Measurements from ENCODE around the gene TERF2IP.

The TERF2IP gene, protein sequence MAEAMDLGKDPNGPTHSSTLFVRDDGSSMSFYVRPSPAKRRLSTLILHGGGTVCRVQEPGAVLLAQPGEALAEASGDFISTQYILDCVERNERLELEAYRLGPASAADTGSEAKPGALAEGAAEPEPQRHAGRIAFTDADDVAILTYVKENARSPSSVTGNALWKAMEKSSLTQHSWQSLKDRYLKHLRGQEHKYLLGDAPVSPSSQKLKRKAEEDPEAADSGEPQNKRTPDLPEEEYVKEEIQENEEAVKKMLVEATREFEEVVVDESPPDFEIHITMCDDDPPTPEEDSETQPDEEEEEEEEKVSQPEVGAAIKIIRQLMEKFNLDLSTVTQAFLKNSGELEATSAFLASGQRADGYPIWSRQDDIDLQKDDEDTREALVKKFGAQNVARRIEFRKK

GRCh38 chr16:75647492-75648264 is at the start of gene TERF2IP, which contains the start of gene KARS1:
TERF2IP (plus strand) TSS chr16:75647773; CDS start chr16:75647883, 110 bp downstream.
KARS1 (minus strand) TSS chr16:75647665; CDS start chr16:75647639, 26 bp downstream.
- peak; percentile 74 for DNase-seq

DNA sequence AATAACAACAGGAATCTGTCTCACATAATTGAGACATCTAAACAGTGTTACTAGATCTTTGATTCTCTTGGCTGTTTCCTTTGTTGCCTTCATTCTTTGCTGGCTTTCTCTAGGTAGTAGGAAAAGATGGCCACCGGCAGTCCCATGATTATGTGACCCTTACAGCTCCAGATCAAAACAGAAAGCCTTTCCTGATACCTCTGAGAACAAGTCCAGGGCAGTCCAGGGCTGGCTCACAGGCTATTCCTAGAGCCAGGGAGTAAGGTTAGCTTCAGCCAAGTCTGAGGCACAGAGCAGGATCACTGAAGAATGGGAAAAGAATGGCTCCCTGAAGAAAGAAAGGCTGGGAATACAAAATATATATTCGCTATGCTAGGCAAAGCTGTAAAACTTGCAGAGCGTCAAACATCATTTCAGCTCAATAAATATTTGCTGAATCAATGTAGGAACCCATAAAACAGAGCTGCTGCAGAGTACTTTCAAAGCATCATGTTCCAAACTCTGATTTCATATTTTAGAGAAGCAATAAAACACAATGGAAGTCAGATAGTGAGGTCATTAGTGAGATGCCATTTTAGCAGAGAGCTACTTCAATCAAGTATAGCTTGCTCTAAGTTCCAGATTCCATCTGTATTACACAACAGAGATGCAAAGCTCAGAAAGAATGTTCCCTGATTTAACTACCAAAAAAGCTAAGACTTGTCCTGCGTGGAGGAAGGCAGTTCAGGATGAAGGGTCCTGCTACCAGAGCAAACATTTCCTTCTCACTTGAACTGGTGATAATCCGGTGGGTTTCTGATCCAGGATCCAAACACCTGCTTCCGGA is 47.9 kb upstream of the TERF2IP start:
- DNase-seq, result no peak

DNA sequence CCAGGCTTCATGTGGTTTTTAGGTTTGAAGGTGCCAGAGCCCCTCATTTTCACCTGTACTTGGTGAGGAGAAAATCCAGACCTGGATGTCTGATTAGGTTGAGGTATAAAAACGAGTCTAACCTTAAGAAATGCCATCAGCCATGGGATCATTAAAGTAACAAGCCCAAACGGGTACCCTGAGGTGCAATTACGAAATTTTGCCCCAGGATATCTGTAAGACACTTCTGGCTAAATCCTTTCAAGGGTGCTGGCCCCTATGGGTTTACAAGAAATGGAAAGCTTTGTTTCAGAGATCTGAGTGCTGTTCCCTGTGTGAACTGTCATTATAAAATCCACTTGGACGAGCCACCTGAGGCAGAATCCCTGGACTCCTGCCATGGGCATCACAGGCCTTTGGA is 44.3 kb upstream of the TERF2IP start:
- no peak for DNase-seq

GRCh38 chr16:75606507-75606906 is 41.1 kb upstream of the TERF2IP start:
- DNase-seq, result no peak

DNA sequence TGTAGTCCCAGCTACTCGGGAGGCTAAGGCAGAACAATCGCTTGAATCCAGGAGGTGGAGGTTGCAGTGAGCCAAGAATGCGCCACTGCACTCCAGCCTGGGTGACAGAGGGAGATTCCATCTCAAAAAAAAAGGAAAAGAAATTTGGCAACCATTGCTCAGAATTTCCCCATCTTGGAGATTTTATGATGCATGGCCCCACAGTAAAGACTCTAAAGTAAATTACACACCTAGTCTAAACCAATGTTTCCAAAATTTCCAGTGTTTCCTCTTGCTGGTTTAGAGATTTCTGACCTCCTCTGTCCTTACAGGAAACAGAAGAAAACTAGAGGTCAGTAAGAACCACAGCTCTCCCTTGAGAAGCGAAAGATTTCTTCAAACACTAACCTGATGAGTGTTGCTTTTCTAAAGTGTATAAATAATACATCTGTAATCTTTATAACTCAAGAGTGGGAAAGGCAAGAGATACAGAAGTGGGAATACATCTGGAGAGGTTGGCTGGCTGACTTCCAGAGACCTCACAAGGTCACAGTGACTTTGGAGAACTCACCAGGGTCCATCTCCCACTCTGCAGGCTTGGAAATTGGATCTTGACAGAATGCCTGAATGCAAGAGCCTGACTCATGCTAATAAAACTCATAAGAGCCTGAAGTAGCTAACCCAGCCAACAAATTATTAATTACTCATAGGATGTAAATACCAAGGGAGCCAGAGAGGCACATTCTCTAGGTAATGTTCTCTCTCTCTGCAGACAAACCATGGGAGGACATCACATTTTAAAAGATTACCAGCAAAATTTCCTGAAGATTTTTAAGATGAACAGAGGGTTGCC is 33.3 kb upstream of the TERF2IP start:
- no peak for DNase-seq

GRCh38 chr16:75615619-75616018 is 32.0 kb upstream of the TERF2IP start:
- DNase-seq, result no peak

DNA sequence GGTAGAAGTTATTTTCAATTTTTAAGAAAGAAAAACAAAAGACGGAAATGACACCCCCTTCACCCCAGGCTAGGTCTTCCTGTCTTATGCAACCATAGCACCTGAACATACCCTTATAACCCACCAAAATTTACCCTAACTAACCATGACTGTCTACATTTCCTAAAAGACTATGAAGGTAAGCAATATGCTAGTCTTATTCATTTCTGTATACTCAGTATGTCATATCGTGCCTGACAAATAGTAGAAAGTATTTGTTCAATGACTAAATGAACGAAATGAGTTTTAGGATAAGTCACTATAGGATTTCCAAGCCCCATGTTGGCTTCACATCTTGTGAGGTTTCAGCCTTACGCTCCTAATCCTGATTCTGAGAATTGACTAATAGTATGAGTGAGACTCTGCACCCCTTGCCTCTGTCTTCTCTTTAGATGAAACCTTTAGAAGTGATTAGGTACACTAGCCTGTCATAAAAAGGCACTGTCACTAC is 31.0 kb upstream of the TERF2IP start:
- DNase-seq, result no peak

GRCh38 chr16:75617121-75617520 is 30.5 kb upstream of the TERF2IP start:
- no peak for DNase-seq

DNA sequence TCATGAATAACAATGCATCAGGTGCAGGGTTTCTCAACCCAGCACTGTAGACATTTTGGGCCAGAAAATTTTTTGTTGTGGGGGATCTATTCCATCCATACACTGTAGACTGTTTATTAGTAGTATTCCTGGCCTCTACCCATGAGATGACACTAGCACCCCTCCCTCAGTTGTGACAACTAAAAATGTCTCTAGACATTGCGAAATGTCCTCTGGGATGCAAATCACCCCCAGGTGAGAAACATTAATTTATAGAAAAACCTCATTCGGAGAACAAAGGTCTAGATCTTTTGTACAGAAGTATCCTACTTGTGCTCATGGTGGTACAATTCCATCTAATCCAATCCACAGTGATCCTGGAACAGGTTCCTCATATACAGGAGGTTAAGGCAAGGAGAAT is 28.8 kb upstream of the TERF2IP start:
- DNase-seq, result no peak

- DNase-seq, result no peak
Measured at GRCh38 chr16:75620326-75621169, 27.0 kb upstream of the TERF2IP start.

DNA sequence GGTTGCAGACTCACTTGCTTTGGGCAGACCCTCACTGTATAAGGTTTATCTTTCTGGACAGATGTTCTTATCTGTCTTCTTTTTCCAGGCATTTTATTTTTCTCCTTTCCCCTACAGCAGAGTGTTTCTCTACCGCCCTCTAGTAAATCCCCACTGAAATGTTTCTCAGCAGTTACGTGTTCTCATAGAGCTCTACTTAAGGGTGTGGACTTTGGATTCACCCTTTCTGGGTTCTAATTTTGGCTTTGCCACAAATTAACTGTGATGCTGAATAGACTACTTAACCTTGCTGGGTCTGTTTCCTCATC is 26.4 kb upstream of the TERF2IP start:
- no peak for DNase-seq

- DNase-seq, result peak; percentile 76
Measured at GRCh38 chr16:75622761-75623605, 24.6 kb upstream of the TERF2IP start, which contains the start of gene ADAT1. ADAT1 (minus strand) TSS chr16:75623281; CDS start chr16:75620799, 2,482 bp downstream.

DNA sequence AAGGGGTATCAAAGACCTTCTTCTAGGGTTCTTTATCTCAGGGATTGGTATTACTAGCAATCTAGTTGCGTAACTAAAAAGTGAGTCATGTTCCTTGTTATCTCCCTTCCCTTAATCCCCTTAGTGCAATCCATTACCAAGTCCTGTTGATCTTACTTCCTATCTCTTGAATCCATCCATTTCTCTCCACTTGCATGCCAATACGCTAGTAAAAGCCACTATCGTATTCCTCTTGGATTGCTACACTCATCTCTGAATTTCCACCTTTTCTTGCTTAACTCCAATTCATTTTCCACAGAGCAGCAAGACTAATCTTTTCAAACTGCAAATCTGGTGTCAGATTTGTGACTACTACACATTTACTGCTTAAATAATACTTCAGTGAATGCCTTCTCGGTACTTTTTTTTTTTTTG is 22.6 kb upstream of the TERF2IP start:
- no peak for DNase-seq

DNA sequence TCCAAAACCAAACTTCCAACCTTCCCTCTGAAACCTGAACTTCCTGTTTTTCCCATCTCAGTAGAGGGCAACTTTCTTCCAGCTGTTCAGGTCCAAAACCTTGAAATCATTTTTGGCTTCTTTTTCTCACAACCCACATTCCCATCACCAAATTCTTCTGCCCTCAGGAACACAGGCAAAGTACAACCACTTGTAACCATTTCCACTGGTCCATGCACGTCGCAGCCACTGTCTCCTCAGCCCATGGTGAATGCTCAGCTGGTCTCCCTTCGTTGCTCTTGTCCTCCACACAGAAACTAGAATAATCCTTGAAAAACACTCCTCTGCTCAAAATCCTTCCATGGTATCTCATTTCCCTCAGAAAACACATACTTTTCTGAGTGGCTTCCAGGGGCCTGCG is 20.8 kb upstream of the TERF2IP start:
- no peak for DNase-seq

GRCh38 chr16:75627851-75628250 is 19.7 kb upstream of the TERF2IP start:
- no peak for DNase-seq

DNA sequence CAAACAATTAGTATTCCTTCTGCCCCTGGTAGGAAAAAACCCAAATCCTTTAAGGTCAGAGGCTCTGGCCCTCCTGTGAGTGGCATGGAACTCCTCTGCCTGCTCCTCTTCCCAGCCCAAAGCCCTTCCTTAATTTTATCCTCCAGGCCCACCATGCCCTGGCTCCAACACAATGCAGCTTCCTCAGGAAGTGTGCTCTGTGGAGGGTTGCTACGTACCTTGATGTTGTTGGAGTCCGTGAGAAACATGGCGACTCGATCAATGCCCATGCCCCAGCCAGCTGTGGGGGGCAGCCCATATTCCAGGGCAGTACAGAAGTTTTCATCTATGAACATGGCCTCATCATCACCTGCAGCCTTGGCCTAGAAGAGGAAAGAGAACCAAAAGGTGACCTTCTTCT is 19.2 kb upstream of the TERF2IP start:
- DNase-seq, result no peak

GRCh38 chr16:75629132-75629531 is 18.4 kb upstream of the TERF2IP start:
- DNase-seq, result no peak

DNA sequence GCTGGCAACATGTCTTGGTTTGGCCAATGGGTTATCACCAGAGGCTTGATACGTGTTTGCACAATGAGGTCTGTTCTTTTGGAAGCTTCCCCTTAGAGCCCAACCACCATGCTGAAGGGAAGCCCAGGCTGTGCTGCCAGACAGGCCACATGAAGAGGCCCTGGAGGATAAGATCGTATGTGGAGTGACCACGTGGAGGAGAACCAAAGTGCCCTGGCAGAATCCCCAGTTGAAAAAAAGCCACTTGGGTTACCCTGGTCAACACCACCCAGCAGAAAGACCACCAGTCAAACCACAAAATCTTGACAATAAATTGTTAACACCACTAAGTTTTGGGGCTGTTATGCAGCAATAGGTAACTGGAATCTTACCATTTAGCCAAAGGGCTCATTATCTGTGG is 17.5 kb upstream of the TERF2IP start:
- DNase-seq, result no peak

- peak; percentile 84 for DNase-seq
Measured at GRCh38 chr16:75632857-75633256, 14.7 kb upstream of the TERF2IP start.

DNA sequence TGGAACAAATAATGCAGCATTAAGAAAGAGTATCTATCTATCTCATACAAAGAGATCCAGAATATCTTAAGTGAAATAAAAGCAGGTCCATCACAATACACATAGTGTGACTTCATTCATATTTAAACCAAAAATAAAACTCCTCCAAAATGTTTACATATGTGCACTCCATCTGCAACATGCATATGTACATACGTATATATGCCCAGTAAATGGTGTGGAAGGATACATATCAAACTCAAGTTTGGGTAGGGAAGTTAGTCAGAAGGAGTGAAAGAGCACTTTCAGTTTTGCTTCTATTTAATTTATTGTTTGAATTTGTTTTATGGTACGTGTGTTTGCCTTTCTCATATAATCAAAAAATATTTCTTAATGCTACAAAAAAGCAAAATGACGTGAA is 12.5 kb upstream of the TERF2IP start:
- no peak for DNase-seq
